B cell (primary cell): Measurements from ENCODE around the gene PGP. TPM values are rescaled to one million over a fixed set of nuclear protein-coding genes. Genes with fewer than 3 reads are reported as not detected.

Source experiments
- ATAC-seq: fragments of 200-7000 bp; cut with Tn5 transposase; one replicate; pipeline ENCODE4 v1.10.0; 2021; ENCODE audit warnings: low read depth, mild to moderate bottlenecking, moderate number of reproducible peaks, moderate library complexity
- CTCF ChIA-PET: fragments of 350-600 bp; sonication (Branson Sonifier 250); formaldehyde crosslinking; loops from one replicate; lab custom pipeline; 2021; ENCODE audit warnings: antibody characterized with exemption, inconsistent platforms; lab: Charles Lee
- POLR2A ChIA-PET: fragments of 350-600 bp; sonication (Branson Sonifier 250); formaldehyde crosslinking; loops from one replicate; lab custom pipeline; 2021; ENCODE audit warnings: antibody characterized with exemption; lab: Charles Lee
- DNase-seq: peaks from one replicate; pipeline ENCODE4 v3.0.0; 2013
- H2AFZ ChIP-seq: 2 replicates; pipeline ENCODE4 v1.6.1; 2012; ENCODE audit warnings: mild to moderate bottlenecking, low read depth, low read length; ENCODE audit not compliant: insufficient read depth, poor library complexity, severe bottlenecking
- H3K27ac ChIP-seq, 2 donors: 1 replicate in 1 of 2; 2 replicates in 1 of 2; pipeline ENCODE4 v1.5.1; 2012 to 2013; ENCODE audit warnings: low read length in 2 of 2, mild to moderate bottlenecking in 2 of 2, moderate library complexity in 1 of 2
- H3K27me3 ChIP-seq, 4 experiments: fragments of 200-600 bp in 1 of 4; sonication (generic) in 1 of 4; replicated peaks in 1 of 4; 1 replicate in 2 of 4; 2 replicates in 2 of 4; pipeline versions ENCODE4 v1.6.1 to v1.7.0; 2013 to 2016; ENCODE audit warnings: low read length in 3 of 4, mild to moderate bottlenecking in 2 of 4, mixed read lengths in 1 of 4, moderate library complexity in 1 of 4; ENCODE audit not compliant: insufficient read depth in 4 of 4, control insufficient read depth in 3 of 4; ENCODE audit errors: control extremely low read depth in 1 of 4
- H3K36me3 ChIP-seq, 2 experiments: replicated peaks in 1 of 2; 1 replicate in 1 of 2; 2 replicates in 1 of 2; pipeline versions ENCODE4 v1.6.1 to v1.7.1; 2013; ENCODE audit warnings: low read length in 1 of 2; ENCODE audit not compliant: insufficient read depth in 2 of 2, control insufficient read depth in 1 of 2; ENCODE audit errors: control extremely low read depth in 1 of 2, extremely low read depth in 1 of 2
- H3K4me1 ChIP-seq, 2 donors: fragments of 200-600 bp in 1 of 2; sonication (generic) in 1 of 2; 1 replicate in 1 of 2; 2 replicates in 1 of 2; pipeline versions ENCODE4 v1.5.1 to v1.6.1; 2013 to 2017; ENCODE audit warnings: low read length in 2 of 2; ENCODE audit not compliant: control insufficient read depth in 2 of 2, insufficient read depth in 2 of 2
- H3K4me2 ChIP-seq: replicated peaks from 2 replicates; pipeline ENCODE3; 2012; ENCODE audit warnings: mild to moderate bottlenecking, low read depth, low read length; ENCODE audit not compliant: poor library complexity, severe bottlenecking
- H3K4me3 ChIP-seq, 5 experiments: fragments of 200-600 bp in 1 of 5; sonication (generic) in 1 of 5; 1 replicate in 3 of 5; 2 replicates in 2 of 5; pipeline versions ENCODE4 v1.5.1 to v1.7.0; 2011 to 2016; ENCODE audit warnings: low read length in 4 of 5, mild to moderate bottlenecking in 4 of 5, low read depth in 2 of 5, control low read depth in 1 of 5, moderate library complexity in 1 of 5; ENCODE audit not compliant: insufficient read depth in 1 of 5; ENCODE audit errors: control extremely low read depth in 1 of 5, extremely low read depth in 1 of 5
- H3K79me2 ChIP-seq: fragments of 200-600 bp; sonication (generic); one replicate; pipeline ENCODE4 v1.6.0; 2016; ENCODE audit warnings: low read length; ENCODE audit not compliant: control insufficient read depth, insufficient read depth
- H3K9ac ChIP-seq: fragments of 200-600 bp; sonication (generic); 2 replicates; pipeline ENCODE4 v1.6.1; 2017; ENCODE audit warnings: mild to moderate bottlenecking, low read length, moderate library complexity
- H3K9me3 ChIP-seq, 3 donors: one replicate each; pipeline versions ENCODE4 v1.6.1 to v1.7.1; 2013; ENCODE audit warnings: low read length in 2 of 3; ENCODE audit not compliant: control insufficient read depth in 2 of 3, insufficient read depth in 1 of 3; ENCODE audit errors: control extremely low read depth in 1 of 3
- H4K20me1 ChIP-seq: 2 replicates; pipeline ENCODE4 v1.6.0; 2012; ENCODE audit warnings: mild to moderate bottlenecking, low read length; ENCODE audit not compliant: insufficient read depth, control insufficient read depth, poor library complexity, severe bottlenecking
- H3K27ac Mint-ChIP-seq: one replicate; pipeline ENCODE4 v1.8.0; 2021; ENCODE audit warnings: mixed read lengths
- H3K27me3 Mint-ChIP-seq: one replicate; pipeline ENCODE4 v1.8.0; 2021; ENCODE audit warnings: mixed read lengths
- H3K4me1 Mint-ChIP-seq: one replicate; pipeline ENCODE4 v1.8.0; 2021; ENCODE audit warnings: mixed read lengths
- H3K4me3 Mint-ChIP-seq: one replicate; pipeline ENCODE4 v1.8.0; 2021; ENCODE audit warnings: mixed read lengths
- H3K9me3 Mint-ChIP-seq: one replicate; pipeline ENCODE4 v1.8.0; 2022; ENCODE audit warnings: mixed read lengths; ENCODE audit not compliant: insufficient read depth
- CTCF ChIP-seq: fragments of 200-600 bp; IDR thresholded peaks from one replicate; pipeline ENCODE4 v1.8.0; 2022; ENCODE audit warnings: antibody characterized with exemption, mild to moderate bottlenecking
- EZH2 ChIP-seq: IDR thresholded peaks from 2 replicates; pipeline ENCODE4 v1.6.1; 2012; ENCODE audit warnings: borderline replicate concordance, low read depth, mild to moderate bottlenecking, moderate library complexity, low read length; ENCODE audit not compliant: insufficient read depth, poor library complexity, severe bottlenecking
- WGBS: methylation state at CpG from one replicate; pipeline ENCODE4 v1.1.5; 2013; ENCODE audit warnings: missing lambda C conversion rate; ENCODE audit not compliant: insufficient coverage; 5-methylcytosine and 5-hydroxymethylcytosine counted together
- intact Hi-C: fragments of 100-400 bp; cut with micrococcal nuclease; formaldehyde crosslinking; loops from one replicate; pipeline ENCODE4 v1.10.0; 2022
- polyA plus RNA-seq: library from polyadenylated mRNA; depleted of rRNA; stranded (reverse); fragments of >200 nt; gene quantifications from 2 replicates; pipeline ENCODE4 v1.2.3, GENCODE V29; 2012
- total RNA-seq, 2 donors: library from RNA; stranded (reverse); fragments of 120-200 nt in 1 of 2; gene quantifications; 1 replicate in 1 of 2; 2 replicates in 1 of 2; pipeline versions ENCODE4 v1.2.3 to v1.2.4, GENCODE V29; 2013 to 2022

Gene PGP
- total and polyA plus RNA-seq, 2 donors (not counting 1 experiment from before 2014, with no cell fraction given): 15.4 to 16.5 TPM

GRCh38 chr16:2206780-2207433 lies 7.7 kb downstream of the PGP start:
- Histone ChIP-seq H3K9ac (no peak overlapping the region), H3K79me2 (peaks cover 22% of the 10 kb centered on the region), H3K4me2 (peak overlapping the region; percentile 97), H3K9me3 (no peaks in the 10 kb centered on the region), H3K27ac (no peak overlapping the region), H3K4me1 (peaks cover 12 to 22% of the 10 kb centered on the region in 2 donors), H2AFZ (no peak overlapping the region), H3K27me3 (no peaks in the 10 kb centered on the region), H4K20me1 (no peaks in the 10 kb centered on the region), H3K36me3 (peaks cover 0 to 32% of the 10 kb centered on the region in 2 experiments), H3K4me3 (no peak overlapping the region)
- WGBS: 96% methylated on average over 20 of the region's 23 CpGs
- TF ChIP-seq CTCF (no peak), EZH2 (no peak)
- Mint-ChIP-seq H3K27ac (peak overlapping the region; percentile 94), H3K4me1 (peaks cover 21% of the 10 kb centered on the region), H3K4me3 (peak overlapping the region; percentile 87), H3K9me3 (no peaks in the 10 kb centered on the region), H3K27me3 (no peaks in the 10 kb centered on the region)
- intact Hi-C loops: no loop called here
- ChIA-PET CTCF (interaction anchor here (1.3 kb wide), 2 partner anchors 9 to 12 kb away, joined by 3 to 4 read pairs; no protein-coding TSS in a partner anchor), POLR2A (interaction anchor here (0.9 to 2.2 kb wide), 2 partner anchors 8 to 52 kb away, joined by 4 to 16 read pairs; partner anchors contain the start of genes PGP and TRAF7)
- DNase-seq: no peak
- ATAC-seq: no peak

GRCh38 chr16:2206420-2206779 lies 8.2 kb downstream of the PGP start:
- H3K27ac ChIP-seq: peak overlapping the region in 1 of 2 donors; percentile 89
- H3K79me2 ChIP-seq: peaks cover 22% of the 10 kb centered on the region
- ChIA-PET CTCF (interaction anchor here (1.1 to 3.4 kb wide), 4 partner anchors 9 to 46 kb away, joined by 3 to 20 read pairs (median 4); no protein-coding TSS in a partner anchor), POLR2A (interaction anchor here (0.9 to 2.2 kb wide), 2 partner anchors 8 to 51 kb away, joined by 4 to 16 read pairs; partner anchors contain the start of genes PGP and TRAF7)
- peak overlapping the region; percentile 87 for H3K4me3 Mint-ChIP-seq
- intact Hi-C loops: no loop called here
- peaks cover 0 to 32% of the 10 kb centered on the region in 2 experiments for H3K36me3 ChIP-seq
- no peak for DNase-seq
- peak overlapping the region; percentile 97 for H3K4me2 ChIP-seq
- peaks cover 21% of the 10 kb centered on the region for H3K4me1 Mint-ChIP-seq
- no peaks in the 10 kb centered on the region for H3K27me3 ChIP-seq
- peak overlapping the region; percentile 94 for H3K27ac Mint-ChIP-seq
- no peaks in the 10 kb centered on the region for H3K27me3 Mint-ChIP-seq
- TF ChIP-seq EZH2: no peak
- peak overlapping the region in 3 of 5 experiments; percentile 73 to 94 (median 80) for H3K4me3 ChIP-seq
- peaks cover 12 to 22% of the 10 kb centered on the region in 2 donors for H3K4me1 ChIP-seq
- ATAC-seq: no peak
- H2AFZ ChIP-seq: peak overlapping the region; percentile 95
- H3K9me3 Mint-ChIP-seq: no peaks in the 10 kb centered on the region
- H4K20me1 ChIP-seq: no peaks in the 10 kb centered on the region
- whole genome bisulfite sequencing: 88% methylated on average over 17 of the region's 18 CpGs
- peak overlapping the region; percentile 88 for H3K9ac ChIP-seq
- no peaks in the 10 kb centered on the region for H3K9me3 ChIP-seq
